Activated CD8-positive, alpha-beta memory T cell treated with anti-CD3 and anti-CD28 coated beads, Interleukin-2, amount 10 ng/mL, durations not matched to agents 7 days and 5 days (primary cell): ENCODE data around the gene RALGAPA1. TPM values are rescaled to one million over a fixed set of nuclear protein-coding genes. Genes with fewer than 3 reads are reported as not detected.
"Not testable (repeated sequence)": the region's sequence is repeated elsewhere in the genome, so short reads cannot be mapped to it uniquely, and the experiment has no call there.

ENCODE experiments used
- ATAC-seq: fragments of 150-1000 bp; cut with Tn5 transposase; one replicate; pipeline ENCODE4 v1.10.0; 2021; ENCODE audit warnings: moderate library complexity
- CTCF ChIA-PET: fragments of 350-600 bp; sonication (Branson Sonifier 250); formaldehyde crosslinking; loops from one replicate; lab custom pipeline; 2021; ENCODE audit warnings: antibody characterized with exemption; lab: Charles Lee
- DNase-seq: peaks from one replicate; pipeline ENCODE4 v3.0.0-alpha.2; 2020
- H3K27ac Mint-ChIP-seq: one replicate; pipeline ENCODE4 v1.8.0; 2021; ENCODE audit warnings: mild to moderate bottlenecking, mixed read lengths
- H3K27me3 Mint-ChIP-seq: one replicate; pipeline ENCODE4 v1.8.0; 2021; ENCODE audit warnings: mixed read lengths
- H3K36me3 Mint-ChIP-seq: one replicate; pipeline ENCODE4 v1.8.0; 2021; ENCODE audit warnings: mild to moderate bottlenecking, mixed read lengths
- H3K4me1 Mint-ChIP-seq: one replicate; pipeline ENCODE4 v1.8.0; 2021; ENCODE audit warnings: mixed read lengths
- H3K4me3 Mint-ChIP-seq: one replicate; pipeline ENCODE4 v1.8.0; 2021; ENCODE audit warnings: mild to moderate bottlenecking, moderate library complexity, mixed read lengths
- H3K9me3 Mint-ChIP-seq: one replicate; pipeline ENCODE4 v1.8.0; 2022; ENCODE audit warnings: low read depth, mixed read lengths
- total RNA-seq, 2 experiments: library from RNA; stranded (reverse); gene quantifications; one replicate each; pipeline ENCODE4 v1.2.3, GENCODE V29; 2021

Gene RALGAPA1
- total RNA-seq, 2 experiments from 2014 or later: 29.3 to 34.8 TPM

- ATAC-seq: peak; percentile 41
- H3K27me3 Mint-ChIP-seq: no peaks in the 10 kb centered on the region
- CTCF ChIA-PET: no interaction called here
- DNase-seq: no peak
- H3K9me3 Mint-ChIP-seq: no peaks in the 10 kb centered on the region
- H3K4me3 Mint-ChIP-seq: no peak overlapping the region
- H3K27ac Mint-ChIP-seq: peak overlapping the region; percentile 53
- peaks cover 16% of the 10 kb centered on the region for H3K4me1 Mint-ChIP-seq
- H3K36me3 Mint-ChIP-seq: peaks cover 18% of the 10 kb centered on the region
Measured at GRCh38 chr14:35741345-35742031, 67.6 kb downstream of the RALGAPA1 start.

GRCh38 chr14:35740215-35740614 is 68.9 kb downstream of the RALGAPA1 start:
- Mint-ChIP-seq H3K36me3 (peaks cover 25% of the 10 kb centered on the region), H3K27ac (no peak overlapping the region)

GRCh38 chr14:35735163-35735562 is 73.9 kb downstream of the RALGAPA1 start:
- H3K36me3 Mint-ChIP-seq: peaks cover 38% of the 10 kb centered on the region
- not testable (repeated sequence) for H3K27ac Mint-ChIP-seq, H3K4me3 Mint-ChIP-seq, DNase-seq, H3K27me3 Mint-ChIP-seq, ATAC-seq, H3K9me3 Mint-ChIP-seq, H3K4me1 Mint-ChIP-seq
- CTCF ChIA-PET: interaction anchor here (0.6 kb wide), 1 partner anchor 13 kb away, joined by 3 read pairs; no protein-coding TSS in a partner anchor

More at GRCh38 chr14:35740215-35740614, 68.9 kb downstream of the RALGAPA1 start:
- DNase-seq (no peak), ATAC-seq (no peak)
- Mint-ChIP-seq H3K4me1 (peaks cover 16% of the 10 kb centered on the region), H3K27me3 (no peaks in the 10 kb centered on the region), H3K4me3 (no peak overlapping the region), H3K9me3 (no peaks in the 10 kb centered on the region)
- CTCF ChIA-PET: no interaction called here

DNA sequence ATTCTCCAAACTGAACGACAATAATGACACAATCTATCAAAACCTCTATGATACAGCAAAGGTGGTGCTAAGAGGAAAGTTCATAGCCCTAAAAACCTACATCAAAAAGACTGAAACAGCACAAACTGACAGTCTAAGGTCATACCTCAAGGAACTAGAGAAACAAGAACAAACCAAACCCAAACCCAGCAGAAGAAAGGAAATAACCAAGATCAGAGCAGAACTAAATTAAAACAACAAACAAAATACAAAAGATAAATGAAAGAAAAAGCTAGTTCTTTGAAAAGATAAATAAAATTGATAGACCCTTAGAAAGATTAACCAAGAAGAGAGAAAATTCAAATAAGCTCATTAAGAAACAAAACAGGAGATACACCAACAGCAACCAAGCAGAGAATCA is 75.6 kb downstream of the RALGAPA1 start:
- H3K9me3 Mint-ChIP-seq, H3K4me1 Mint-ChIP-seq, H3K4me3 Mint-ChIP-seq, ATAC-seq, CTCF ChIA-PET, H3K27me3 Mint-ChIP-seq, DNase-seq, H3K27ac Mint-ChIP-seq: not testable (repeated sequence)
- peaks cover 36% of the 10 kb centered on the region for H3K36me3 Mint-ChIP-seq

DNA sequence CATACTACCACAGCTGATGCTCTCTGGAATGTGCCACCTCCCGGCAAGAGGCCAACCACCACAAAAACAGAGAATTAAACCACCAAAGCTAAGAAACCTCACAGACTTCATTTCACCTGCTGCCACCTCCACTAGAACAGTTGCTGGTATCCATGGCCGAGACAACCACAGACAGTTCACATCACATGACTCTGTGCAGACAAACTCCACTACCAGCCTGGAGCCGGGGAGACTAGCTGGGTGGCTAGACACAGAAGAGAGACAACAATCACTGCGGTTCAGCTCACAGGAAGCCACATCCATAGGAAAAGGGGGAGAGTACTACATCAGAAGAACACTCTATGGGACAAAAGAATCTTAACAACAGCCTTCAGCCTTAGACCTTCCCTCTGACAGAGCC is 78.2 kb downstream of the RALGAPA1 start:
- CTCF ChIA-PET: no interaction called here
- Mint-ChIP-seq H3K27me3 (no peaks in the 10 kb centered on the region), H3K27ac (no peak overlapping the region), H3K4me3 (no peak overlapping the region), H3K9me3 (no peaks in the 10 kb centered on the region), H3K36me3 (peaks cover 28% of the 10 kb centered on the region), H3K4me1 (peaks cover 2% of the 10 kb centered on the region)
- no peak for ATAC-seq
- no peak for DNase-seq

DNA sequence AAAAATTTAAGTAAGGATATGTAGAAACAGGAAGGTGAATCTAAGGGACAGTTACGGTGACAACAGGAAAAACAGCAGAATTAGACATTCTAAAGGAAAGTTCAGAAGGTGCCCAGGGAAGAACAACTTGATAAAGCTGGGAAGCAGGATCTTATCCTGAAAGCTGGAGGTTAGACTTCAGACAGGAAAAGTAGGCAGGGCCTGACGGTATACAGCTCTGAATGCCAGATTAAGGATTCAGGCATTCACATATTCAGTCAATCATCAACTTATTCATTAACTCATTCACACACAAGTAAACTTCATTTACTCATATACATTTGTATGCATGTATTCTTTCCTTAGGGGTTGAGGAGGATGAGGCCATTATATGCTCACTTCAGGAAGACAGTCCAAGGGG is 81.3 kb downstream of the RALGAPA1 start:
- ATAC-seq (no peak), DNase-seq (no peak)
- H3K4me1 Mint-ChIP-seq: no peaks in the 10 kb centered on the region
- no peaks in the 10 kb centered on the region for H3K27me3 Mint-ChIP-seq
- peaks cover 7% of the 10 kb centered on the region for H3K36me3 Mint-ChIP-seq
- H3K27ac Mint-ChIP-seq: no peak overlapping the region
- CTCF ChIA-PET: interaction anchor here (1.9 kb wide), 1 partner anchor 10 kb away, joined by 5 read pairs; no protein-coding TSS in a partner anchor
- no peak overlapping the region for H3K4me3 Mint-ChIP-seq
- H3K9me3 Mint-ChIP-seq: no peaks in the 10 kb centered on the region

- no peak for ATAC-seq
- Mint-ChIP-seq H3K9me3 (no peaks in the 10 kb centered on the region), H3K4me3 (no peak overlapping the region), H3K4me1 (no peaks in the 10 kb centered on the region), H3K27me3 (no peaks in the 10 kb centered on the region), H3K36me3 (no peaks in the 10 kb centered on the region), H3K27ac (no peak overlapping the region)
- no peak for DNase-seq
- CTCF ChIA-PET: interaction anchor here (1.5 kb wide), 1 partner anchor 15 kb away, joined by 3 read pairs; no protein-coding TSS in a partner anchor
Measured at GRCh38 chr14:35725930-35726329, 83.2 kb downstream of the RALGAPA1 start.

GRCh38 chr14:35715079-35715478 is 94.0 kb downstream of the RALGAPA1 start:
- H3K27me3 Mint-ChIP-seq: no peaks in the 10 kb centered on the region
- no peak overlapping the region for H3K27ac Mint-ChIP-seq
- ATAC-seq: no peak
- H3K36me3 Mint-ChIP-seq: peaks cover 11% of the 10 kb centered on the region
- CTCF ChIA-PET: no interaction called here
- DNase-seq: no peak
- H3K4me3 Mint-ChIP-seq: no peak overlapping the region
- H3K9me3 Mint-ChIP-seq: no peaks in the 10 kb centered on the region
- no peaks in the 10 kb centered on the region for H3K4me1 Mint-ChIP-seq

GRCh38 chr14:35712466-35712865 is 96.6 kb downstream of the RALGAPA1 start:
- CTCF ChIA-PET: no interaction called here
- Mint-ChIP-seq H3K36me3 (peaks cover 16% of the 10 kb centered on the region), H3K4me1 (no peaks in the 10 kb centered on the region), H3K9me3 (no peaks in the 10 kb centered on the region), H3K27ac (no peak overlapping the region), H3K4me3 (no peak overlapping the region), H3K27me3 (no peaks in the 10 kb centered on the region)
- ATAC-seq (no peak), DNase-seq (no peak)

GRCh38 chr14:35708062-35708461 is 101.0 kb downstream of the RALGAPA1 start:
- Mint-ChIP-seq H3K27me3 (no peaks in the 10 kb centered on the region), H3K9me3 (no peaks in the 10 kb centered on the region), H3K4me3 (no peak overlapping the region), H3K4me1 (no peaks in the 10 kb centered on the region), H3K27ac (no peak overlapping the region), H3K36me3 (peaks cover 24% of the 10 kb centered on the region)
- DNase-seq: no peak
- CTCF ChIA-PET: no interaction called here
- no peak for ATAC-seq

DNA sequence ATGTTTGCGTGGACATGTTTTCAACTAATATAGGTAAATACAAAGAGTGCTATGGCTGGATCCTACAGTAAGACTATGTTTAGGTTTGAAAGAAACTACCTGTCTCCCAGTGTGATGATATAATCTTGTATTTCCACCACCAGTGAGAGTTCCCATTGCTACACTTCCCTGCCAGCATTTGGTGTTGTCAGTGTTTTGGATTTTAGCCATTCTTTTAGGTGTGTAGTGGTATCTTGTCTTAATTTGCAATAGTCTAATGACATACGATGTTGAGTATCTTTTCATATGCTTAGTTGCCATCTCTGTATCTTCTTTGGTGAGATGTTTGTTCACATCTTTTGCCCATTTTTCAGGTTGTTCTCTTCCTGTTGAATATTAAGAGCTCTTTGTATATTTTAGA is 103.5 kb downstream of the RALGAPA1 start:
- no peaks in the 10 kb centered on the region for H3K27me3 Mint-ChIP-seq
- no peak overlapping the region for H3K27ac Mint-ChIP-seq
- no peak overlapping the region for H3K4me3 Mint-ChIP-seq
- H3K36me3 Mint-ChIP-seq: peaks cover 23% of the 10 kb centered on the region
- ATAC-seq (no peak), DNase-seq (no peak)
- no peaks in the 10 kb centered on the region for H3K4me1 Mint-ChIP-seq
- H3K9me3 Mint-ChIP-seq: no peaks in the 10 kb centered on the region
- CTCF ChIA-PET: no interaction called here

DNA sequence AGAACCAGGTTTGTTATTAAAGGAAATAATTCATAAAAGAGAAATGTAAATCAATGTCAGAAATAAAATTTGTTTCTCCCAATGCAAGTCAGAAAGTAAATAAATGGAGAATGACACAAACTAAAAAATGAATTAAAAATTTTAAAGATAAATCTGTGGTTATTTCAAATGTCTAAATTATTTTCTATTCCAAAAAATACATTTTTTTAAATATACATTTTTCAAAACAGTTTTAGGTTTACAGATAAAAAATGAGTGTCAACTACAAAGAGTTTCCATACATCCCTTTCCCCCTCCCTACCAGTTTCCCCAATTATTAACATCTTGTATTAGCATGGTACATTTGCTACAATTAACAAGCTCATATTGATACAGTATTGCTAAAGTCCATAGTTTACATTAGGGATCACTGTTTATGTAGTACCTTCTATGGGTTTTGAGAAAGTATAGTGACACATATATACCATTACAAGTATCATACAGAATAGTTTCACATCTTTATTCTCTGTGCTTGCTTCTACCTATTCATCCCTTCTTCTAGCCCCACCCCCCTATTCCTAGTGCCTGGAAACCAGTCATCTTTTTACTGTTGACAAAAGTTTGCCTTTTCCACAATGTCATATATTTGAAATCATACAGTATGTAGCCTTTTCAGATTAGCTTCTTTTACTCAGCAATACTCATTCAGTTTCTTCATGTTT is 104.2 kb downstream of the RALGAPA1 start:
- Mint-ChIP-seq H3K36me3 (peaks cover 21% of the 10 kb centered on the region), H3K4me1 (no peaks in the 10 kb centered on the region), H3K9me3 (no peaks in the 10 kb centered on the region), H3K27me3 (no peaks in the 10 kb centered on the region), H3K27ac (no peak overlapping the region), H3K4me3 (no peak overlapping the region)
- CTCF ChIA-PET: interaction anchor here (1.0 kb wide), 1 partner anchor 109 kb away, joined by 3 read pairs; no protein-coding TSS in a partner anchor
- DNase-seq: no peak
- no peak for ATAC-seq

- CTCF ChIA-PET: no interaction called here
- Mint-ChIP-seq H3K4me1 (peaks cover 5% of the 10 kb centered on the region), H3K36me3 (peaks cover 5% of the 10 kb centered on the region), H3K27ac (no peak overlapping the region), H3K9me3 (no peaks in the 10 kb centered on the region), H3K4me3 (no peak overlapping the region), H3K27me3 (no peaks in the 10 kb centered on the region)
- DNase-seq (no peak), ATAC-seq (no peak)
Measured at GRCh38 chr14:35701531-35701930, 107.6 kb downstream of the RALGAPA1 start.
